ENCODE results near the gene GDPD3. TPM values are rescaled to one million over a fixed set of nuclear protein-coding genes. Genes with fewer than 3 reads are reported as not detected.

Gene GDPD3
- total and polyA plus RNA-seq, 2 of the 13 experiments (the other 11 are each of a cell fraction or from before 2014, with no cell fraction given) = 18.7 to 20.6 TPM

DNA sequence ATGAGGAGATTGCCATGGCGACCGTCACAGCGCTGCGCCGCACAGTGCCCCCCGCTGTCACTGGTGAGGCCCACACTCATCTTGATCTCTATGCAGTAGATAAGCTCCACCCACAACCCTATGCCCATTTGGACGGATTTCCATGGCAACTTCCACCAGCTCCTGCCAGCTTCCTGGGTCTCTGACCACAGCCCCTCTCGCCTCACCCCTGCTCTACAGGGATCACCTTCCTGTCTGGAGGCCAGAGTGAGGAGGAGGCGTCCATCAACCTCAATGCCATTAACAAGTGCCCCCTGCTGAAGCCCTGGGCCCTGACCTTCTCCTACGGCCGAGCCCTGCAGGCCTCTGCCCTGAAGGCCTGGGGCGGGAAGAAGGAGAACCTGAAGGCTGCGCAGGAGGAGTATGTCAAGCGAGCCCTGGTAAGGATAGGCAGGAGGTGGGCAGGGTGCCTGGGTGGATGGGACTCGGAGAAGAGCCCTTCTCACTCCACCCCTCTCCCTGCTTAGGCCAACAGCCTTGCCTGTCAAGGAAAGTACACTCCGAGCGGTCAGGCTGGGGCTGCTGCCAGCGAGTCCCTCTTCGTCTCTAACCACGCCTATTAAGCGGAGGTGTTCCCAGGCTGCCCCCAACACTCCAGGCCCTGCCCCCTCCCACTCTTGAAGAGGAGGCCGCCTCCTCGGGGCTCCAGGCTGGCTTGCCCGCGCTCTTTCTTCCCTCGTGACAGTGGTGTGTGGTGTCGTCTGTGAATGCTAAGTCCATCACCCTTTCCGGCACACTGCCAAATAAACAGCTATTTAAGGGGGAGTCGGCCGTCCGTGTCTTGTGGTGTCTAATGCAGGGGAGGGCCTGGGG, 43.5 kb downstream of the GDPD3 start (continued):
- TF ChIP-seq MTA1 (CRISPR knock-in tag; IDR thresholded peaks at IDR 0.05; ENCODE audit: borderline replicate concordance) (0 out of 2 replicates have a peak, but pooled peaks have one; percentile 8), MXD4 (CRISPR knock-in tag; IDR thresholded peaks at IDR 0.05) (peak; percentile 10; the same call in 1 of the 2 replicates), FOXC1 (CRISPR knock-in tag; IDR thresholded peaks at IDR 0.05; ENCODE audit: borderline replicate concordance) (no peak), ZNF333 (CRISPR knock-in tag; IDR thresholded peaks at IDR 0.05; ENCODE audit: borderline replicate concordance) (no peak), ZNF451 (CRISPR knock-in tag; IDR thresholded peaks at IDR 0.05) (0 out of 2 replicates have a peak, but pooled peaks have one; percentile 4), ZNF747 (CRISPR knock-in tag; IDR thresholded peaks at IDR 0.05; ENCODE audit: borderline replicate concordance) (no peak), EEA1 (CRISPR knock-in tag; IDR thresholded peaks at IDR 0.05; ENCODE audit: borderline replicate concordance) (peak; percentile 64; the same call in 1 of the 2 replicates), POLR2AphosphoS2 (IDR thresholded peaks at IDR 0.05; ENCODE audit: low read depth, low read length) (0 out of 2 replicates have a peak, but pooled peaks have one; percentile 30), KDM3A (CRISPR knock-in tag; IDR thresholded peaks at IDR 0.05; ENCODE audit: low read depth) (no peak), SAP130 (CRISPR knock-in tag; IDR thresholded peaks at IDR 0.05; ENCODE audit: low read depth) (no peak), ZNF496 (CRISPR knock-in tag; IDR thresholded peaks at IDR 0.05; ENCODE audit: insufficient replicate concordance) (no peak), SRSF4 (IDR thresholded peaks at IDR 0.05; ENCODE audit: low read depth, low read length, poor library complexity, severe bottlenecking) (peak; percentile 29), NCOR1 (IDR thresholded peaks at IDR 0.05; ENCODE audit: borderline replicate concordance, low read length) (no peak), TBP (CRISPR knock-in tag; IDR thresholded peaks at IDR 0.05) (no peak), ZNF501 (CRISPR knock-in tag; IDR thresholded peaks at IDR 0.05) (no peak), ZNF629 (CRISPR knock-in tag; conservative IDR thresholded peaks at IDR 0.05) (no peak), ZNF597 (CRISPR knock-in tag; IDR thresholded peaks at IDR 0.05) (no peak), ZNF350 (CRISPR knock-in tag; IDR thresholded peaks at IDR 0.05; ENCODE audit: borderline replicate concordance, low read depth) (peak; percentile 40; the same call in 1 of the 2 replicates), ZMAT3 (CRISPR knock-in tag; conservative IDR thresholded peaks at IDR 0.05) (no peak), AGO2 (optimal IDR thresholded peaks at IDR 0.05; ENCODE audit: low read depth, low read length) (peak; percentile 85), GATAD2A (CRISPR knock-in tag; IDR thresholded peaks at IDR 0.05) (no peak)
- TF ChIP-seq, protein P1, sequence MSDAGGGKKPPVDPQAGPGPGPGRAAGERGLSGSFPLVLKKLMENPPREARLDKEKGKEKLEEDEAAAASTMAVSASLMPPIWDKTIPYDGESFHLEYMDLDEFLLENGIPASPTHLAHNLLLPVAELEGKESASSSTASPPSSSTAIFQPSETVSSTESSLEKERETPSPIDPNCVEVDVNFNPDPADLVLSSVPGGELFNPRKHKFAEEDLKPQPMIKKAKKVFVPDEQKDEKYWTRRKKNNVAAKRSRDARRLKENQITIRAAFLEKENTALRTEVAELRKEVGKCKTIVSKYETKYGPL (CRISPR knock-in tag; IDR thresholded peaks at IDR 0.05) = no peak
- TF ChIP-seq, protein P2, sequence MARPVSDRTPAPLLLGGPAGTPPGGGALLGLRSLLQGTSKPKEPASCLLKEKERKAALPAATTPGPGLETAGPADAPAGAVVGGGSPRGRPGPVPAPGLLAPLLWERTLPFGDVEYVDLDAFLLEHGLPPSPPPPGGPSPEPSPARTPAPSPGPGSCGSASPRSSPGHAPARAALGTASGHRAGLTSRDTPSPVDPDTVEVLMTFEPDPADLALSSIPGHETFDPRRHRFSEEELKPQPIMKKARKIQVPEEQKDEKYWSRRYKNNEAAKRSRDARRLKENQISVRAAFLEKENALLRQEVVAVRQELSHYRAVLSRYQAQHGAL (CRISPR knock-in tag; IDR thresholded peaks at IDR 0.05; ENCODE audit: not compliant biosample characterization) = no peak

All from HepG2 (cell line).